Measurements from ENCODE around the gene LDB2. TPM values are rescaled to one million over a fixed set of nuclear protein-coding genes. Genes with fewer than 3 reads are reported as not detected.
"Not testable (repeated sequence)": the region's sequence is repeated elsewhere in the genome, so short reads cannot be mapped to it uniquely, and the experiment has no call there.

Gene LDB2
- total RNA-seq, 2 donors from 2014 or later = not detected

DNA sequence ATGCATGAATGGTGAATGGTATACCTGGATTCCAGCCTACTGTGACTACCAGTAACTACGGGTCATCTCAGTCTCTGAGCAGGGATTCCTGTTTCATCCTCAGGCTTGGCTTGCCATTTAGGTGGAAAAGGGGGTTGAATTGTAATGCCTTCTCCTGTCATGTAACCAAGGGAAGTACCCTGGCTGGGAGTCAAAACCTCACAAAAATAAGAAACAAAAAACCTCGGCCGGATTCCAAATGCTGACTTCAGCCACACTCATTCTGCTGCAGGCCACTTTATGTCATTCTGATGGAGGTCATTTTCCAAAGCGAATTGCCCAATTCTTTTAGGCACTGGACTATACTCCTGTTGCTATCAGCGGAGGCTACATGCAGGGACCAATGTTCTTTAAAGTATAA, 324.7 kb downstream of the LDB2 start:
- no peaks in the 10 kb centered on the region for H3K36me3 Mint-ChIP-seq (ENCODE audit: low read depth)
- H3K27me3 Mint-ChIP-seq = no peaks in the 10 kb centered on the region
- no peak overlapping the region for H3K4me3 Mint-ChIP-seq
- no peak for ATAC-seq (replicated peaks)
- no peak overlapping the region for H3K27ac Mint-ChIP-seq
- H3K9me3 Mint-ChIP-seq = no peaks in the 10 kb centered on the region
- no peaks in the 10 kb centered on the region for H3K4me1 Mint-ChIP-seq

DNA sequence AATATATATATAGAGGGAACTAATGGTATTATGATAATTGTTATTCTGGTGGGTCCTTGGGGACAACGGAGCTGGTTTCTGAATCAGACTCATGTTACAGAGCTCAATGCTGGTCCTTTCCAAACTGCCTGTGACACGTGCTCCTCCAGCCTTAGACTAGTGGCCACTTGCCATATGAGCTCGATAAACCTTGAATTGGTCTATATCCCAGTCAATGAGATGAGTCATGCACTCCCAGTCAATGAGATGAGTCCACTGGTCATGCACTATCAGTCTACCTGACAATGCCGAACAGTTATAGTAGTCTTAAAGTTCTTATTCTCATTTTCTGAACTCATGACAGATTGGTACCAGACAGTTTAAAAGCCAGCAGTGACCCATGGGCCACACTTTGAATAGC, 325.2 kb downstream of the LDB2 start:
- H3K4me1 Mint-ChIP-seq = no peaks in the 10 kb centered on the region
- H3K27ac Mint-ChIP-seq = no peak overlapping the region
- H3K9me3 Mint-ChIP-seq = no peaks in the 10 kb centered on the region
- no peak overlapping the region for H3K4me3 Mint-ChIP-seq
- H3K27me3 Mint-ChIP-seq = no peaks in the 10 kb centered on the region
- ATAC-seq (replicated peaks) = no peak
- H3K36me3 Mint-ChIP-seq (ENCODE audit: low read depth) = no peaks in the 10 kb centered on the region

DNA sequence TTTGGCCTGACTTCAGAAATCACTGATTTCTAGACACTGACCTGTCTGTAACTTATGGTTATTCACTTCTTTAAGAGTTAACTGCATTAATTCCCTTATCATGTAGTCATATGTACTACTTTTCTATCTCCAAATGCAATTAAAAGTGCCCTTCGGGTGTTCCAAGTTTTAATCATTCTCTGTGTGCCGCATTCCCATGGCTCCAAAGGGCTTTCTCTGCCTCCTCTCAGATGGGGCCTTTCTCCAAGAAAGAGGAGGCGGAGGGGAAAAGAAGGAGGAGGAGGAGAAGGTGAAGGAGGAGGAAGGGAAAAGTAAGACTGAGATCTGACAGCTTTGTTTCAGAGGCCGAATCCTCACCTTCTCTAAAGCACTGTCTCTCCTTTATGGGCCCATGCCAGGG, 325.8 kb downstream of the LDB2 start:
- no peaks in the 10 kb centered on the region for H3K27me3 Mint-ChIP-seq
- H3K36me3 Mint-ChIP-seq (ENCODE audit: low read depth) = no peaks in the 10 kb centered on the region
- H3K9me3 Mint-ChIP-seq = no peaks in the 10 kb centered on the region
- H3K4me1 Mint-ChIP-seq = no peaks in the 10 kb centered on the region
- no peak for ATAC-seq (replicated peaks)
- H3K4me3 Mint-ChIP-seq = no peak overlapping the region
- no peak overlapping the region for H3K27ac Mint-ChIP-seq

DNA sequence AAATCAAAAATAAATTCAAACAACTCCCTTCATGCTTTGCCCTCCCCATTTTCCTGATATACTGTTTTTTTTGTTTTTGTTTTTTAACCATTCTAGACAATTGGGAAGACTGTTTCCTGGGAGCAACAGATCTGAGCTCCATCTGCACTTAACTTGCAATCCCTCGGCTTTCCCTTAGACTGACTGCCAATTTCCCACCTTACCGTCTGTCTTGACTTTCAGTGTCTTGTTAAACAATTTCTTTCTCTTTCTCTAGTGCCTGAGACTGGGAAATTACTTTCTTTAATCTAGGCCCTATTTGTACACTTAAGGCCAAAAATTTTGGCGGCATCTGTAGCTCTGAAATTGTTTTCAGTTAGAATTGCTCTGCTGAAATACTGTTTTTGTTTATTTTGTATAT, 326.3 kb downstream of the LDB2 start:
- no peak for ATAC-seq (replicated peaks)
- H3K27me3 Mint-ChIP-seq = no peaks in the 10 kb centered on the region
- H3K36me3 Mint-ChIP-seq (ENCODE audit: low read depth) = no peaks in the 10 kb centered on the region

DNA sequence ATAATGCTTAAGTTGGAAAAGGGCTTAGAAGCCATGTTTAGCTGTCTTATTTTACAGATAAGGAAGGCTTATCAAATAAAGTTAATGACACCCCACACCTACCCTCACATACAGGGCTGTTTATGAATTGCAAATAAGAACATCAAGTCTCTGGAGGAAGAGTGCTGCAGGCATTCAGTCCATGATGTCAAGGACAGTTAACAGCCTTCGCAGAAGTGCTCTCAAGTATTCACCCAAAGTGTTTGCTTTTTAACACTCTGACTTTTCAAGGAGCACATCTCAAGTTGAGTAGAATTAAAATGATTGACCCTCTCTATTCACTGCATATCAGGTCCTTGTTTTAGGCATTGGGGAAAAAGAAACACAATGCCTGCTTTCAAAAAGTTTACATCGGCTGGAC, 328.7 kb downstream of the LDB2 start:
- Mint-ChIP-seq H3K4me3 (no peak overlapping the region), H3K27me3 (no peaks in the 10 kb centered on the region), H3K36me3 (ENCODE audit: low read depth) (no peaks in the 10 kb centered on the region), H3K4me1 (no peaks in the 10 kb centered on the region), H3K9me3 (no peaks in the 10 kb centered on the region), H3K27ac (no peak overlapping the region)
- ATAC-seq (replicated peaks) = no peak

More for the DNA sequence above, 326.3 kb downstream of the LDB2 start:
- Mint-ChIP-seq H3K4me1 (no peaks in the 10 kb centered on the region), H3K9me3 (no peaks in the 10 kb centered on the region), H3K4me3 (no peak overlapping the region), H3K27ac (no peak overlapping the region)

DNA sequence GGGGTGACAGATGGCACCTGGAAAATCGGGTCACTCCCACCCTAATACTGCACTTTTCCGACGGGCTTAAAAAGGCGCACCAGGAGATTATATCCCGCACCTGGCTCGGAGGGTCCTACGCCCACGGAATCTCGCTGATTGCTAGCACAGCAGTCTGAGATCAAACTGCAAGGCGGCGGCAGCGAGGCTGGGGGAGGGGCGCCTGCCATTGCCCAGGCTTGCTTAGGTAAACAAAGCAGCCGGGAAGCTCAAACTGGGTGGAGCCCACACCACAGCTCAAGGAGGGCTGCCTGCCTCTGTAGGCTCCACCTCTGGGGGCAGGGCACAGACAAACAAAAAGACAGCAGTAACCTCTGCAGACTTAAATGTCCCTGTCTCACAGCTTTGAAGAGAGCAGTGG, 341.1 kb downstream of the LDB2 start:
- H3K4me1 Mint-ChIP-seq; ATAC-seq (replicated peaks): not testable (repeated sequence)

DNA sequence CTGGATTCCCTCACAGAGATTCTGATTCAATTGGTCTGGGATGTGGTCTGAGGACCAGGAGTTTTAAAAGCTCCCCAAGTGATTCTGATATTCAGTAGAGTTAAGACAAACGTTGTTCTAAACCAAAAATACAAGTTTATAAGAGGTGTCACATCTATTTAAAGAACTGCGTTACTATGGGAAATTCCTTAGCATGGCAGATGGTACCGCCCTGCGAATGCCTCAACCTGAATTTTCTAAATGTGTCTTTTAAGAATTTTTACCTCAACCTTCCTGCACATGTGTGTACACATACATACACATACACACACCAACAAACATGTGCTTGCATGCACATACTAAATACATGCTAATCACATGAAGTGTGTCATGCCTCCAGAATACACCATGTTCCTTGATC, 343.3 kb downstream of the LDB2 start:
- no peak for ATAC-seq (replicated peaks)
- Mint-ChIP-seq H3K4me1 (no peaks in the 10 kb centered on the region), H3K27ac (no peak overlapping the region), H3K9me3 (peaks cover 10% of the 10 kb centered on the region), H3K4me3 (no peak overlapping the region), H3K36me3 (ENCODE audit: low read depth) (no peaks in the 10 kb centered on the region), H3K27me3 (peaks cover 4% of the 10 kb centered on the region)

More for the DNA sequence above, 341.1 kb downstream of the LDB2 start:
- H3K9me3 Mint-ChIP-seq = peaks cover 10% of the 10 kb centered on the region
- not testable (repeated sequence) for H3K36me3 Mint-ChIP-seq (ENCODE audit: low read depth); H3K27ac Mint-ChIP-seq; H3K4me3 Mint-ChIP-seq; H3K27me3 Mint-ChIP-seq

DNA sequence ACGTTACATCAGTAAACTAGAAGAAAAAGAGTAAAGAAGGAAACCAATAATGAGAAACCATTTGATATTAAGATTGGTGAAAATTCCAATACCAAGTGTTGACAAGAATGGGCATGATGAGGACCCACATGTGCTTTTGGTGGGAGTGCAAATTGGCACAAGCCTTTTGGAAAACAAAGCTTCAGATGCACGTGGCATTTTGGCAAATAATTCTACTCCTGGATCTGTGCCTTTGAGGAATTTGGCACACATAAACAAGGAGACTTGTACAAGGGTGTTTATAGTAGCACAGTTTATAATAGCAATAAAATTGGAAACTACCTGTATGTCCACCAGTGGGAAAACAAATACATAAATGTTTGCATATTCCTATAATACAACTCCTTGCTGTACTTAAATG, 347.9 kb downstream of the LDB2 start:
- Mint-ChIP-seq H3K27ac (no peak overlapping the region), H3K4me1 (no peaks in the 10 kb centered on the region), H3K27me3 (no peaks in the 10 kb centered on the region), H3K4me3 (no peak overlapping the region), H3K9me3 (peaks cover 1% of the 10 kb centered on the region), H3K36me3 (ENCODE audit: low read depth) (no peaks in the 10 kb centered on the region)
- no peak for ATAC-seq (replicated peaks)

DNA sequence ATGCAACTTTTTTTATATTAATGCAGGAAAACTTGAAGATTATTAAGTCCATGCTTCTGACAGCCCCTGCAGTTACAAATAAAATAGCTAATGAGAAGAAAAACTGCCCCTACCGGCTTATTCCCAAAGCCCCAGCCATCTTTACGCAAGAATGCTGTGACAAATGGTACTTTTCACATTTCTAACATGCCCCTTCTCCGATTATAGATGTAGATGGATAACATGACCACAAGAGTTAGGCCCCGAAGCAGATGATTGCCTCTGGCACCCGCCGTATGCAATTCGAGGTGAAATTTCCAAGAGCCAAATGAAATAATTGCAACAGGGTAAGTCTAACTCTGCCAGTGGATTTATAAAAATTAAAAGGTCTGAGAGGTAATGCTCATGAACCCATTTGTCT, 352.8 kb downstream of the LDB2 start:
- H3K27me3 Mint-ChIP-seq = no peaks in the 10 kb centered on the region
- no peak for ATAC-seq (replicated peaks)
- H3K36me3 Mint-ChIP-seq (ENCODE audit: low read depth) = no peaks in the 10 kb centered on the region
- H3K9me3 Mint-ChIP-seq = peaks cover 4% of the 10 kb centered on the region
- H3K4me3 Mint-ChIP-seq = no peak overlapping the region
- H3K4me1 Mint-ChIP-seq = no peaks in the 10 kb centered on the region
- H3K27ac Mint-ChIP-seq = no peak overlapping the region

DNA sequence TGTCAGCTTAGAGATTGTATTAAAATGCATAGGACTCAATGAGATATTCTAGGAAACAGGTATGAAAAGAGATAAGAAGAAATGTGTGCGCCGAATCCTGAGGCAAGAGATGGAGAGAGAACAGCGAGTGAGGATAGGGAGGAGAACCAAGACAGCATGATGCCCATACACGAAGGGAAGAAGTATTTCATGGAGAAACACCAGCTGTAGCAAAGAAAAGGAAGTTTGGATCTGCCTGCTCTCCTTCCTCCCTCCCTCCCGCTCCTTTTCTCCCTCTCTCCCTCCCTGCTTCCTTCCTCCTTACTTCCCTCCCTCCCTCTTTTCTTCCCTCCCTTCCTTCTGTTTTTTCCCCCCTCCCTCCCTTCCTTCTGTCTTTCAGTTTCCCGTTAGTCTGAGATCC, 353.6 kb downstream of the LDB2 start:
- no peaks in the 10 kb centered on the region for H3K4me1 Mint-ChIP-seq
- peaks cover 4% of the 10 kb centered on the region for H3K9me3 Mint-ChIP-seq
- H3K36me3 Mint-ChIP-seq (ENCODE audit: low read depth) = no peaks in the 10 kb centered on the region
- ATAC-seq (replicated peaks) = no peak
- H3K27me3 Mint-ChIP-seq = no peaks in the 10 kb centered on the region
- H3K27ac Mint-ChIP-seq = no peak overlapping the region
- no peak overlapping the region for H3K4me3 Mint-ChIP-seq

DNA sequence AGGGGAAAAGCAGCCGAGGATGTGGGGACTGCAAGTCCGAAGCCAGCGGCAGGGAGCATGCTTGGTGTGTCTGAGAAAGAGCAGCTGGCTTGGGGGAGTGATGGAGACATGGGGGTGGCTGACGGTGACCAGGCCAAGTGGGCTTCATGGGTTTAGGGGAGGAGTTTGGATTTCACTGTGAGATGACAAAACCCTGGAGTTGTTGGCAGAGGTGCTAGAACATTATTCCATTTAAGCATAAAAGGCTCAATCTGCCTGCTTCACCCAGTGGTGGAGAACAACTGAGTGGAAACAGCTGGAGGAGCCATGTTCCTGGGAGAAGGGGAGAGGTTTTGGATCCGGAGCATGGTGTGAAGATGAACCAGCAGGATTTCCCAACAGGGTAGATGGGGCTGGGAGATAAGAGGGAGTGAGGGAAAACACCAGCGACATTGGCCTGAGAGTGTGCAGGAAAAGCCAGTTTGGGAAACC, 354.2 kb downstream of the LDB2 start:
- no peaks in the 10 kb centered on the region for H3K4me1 Mint-ChIP-seq

DNA sequence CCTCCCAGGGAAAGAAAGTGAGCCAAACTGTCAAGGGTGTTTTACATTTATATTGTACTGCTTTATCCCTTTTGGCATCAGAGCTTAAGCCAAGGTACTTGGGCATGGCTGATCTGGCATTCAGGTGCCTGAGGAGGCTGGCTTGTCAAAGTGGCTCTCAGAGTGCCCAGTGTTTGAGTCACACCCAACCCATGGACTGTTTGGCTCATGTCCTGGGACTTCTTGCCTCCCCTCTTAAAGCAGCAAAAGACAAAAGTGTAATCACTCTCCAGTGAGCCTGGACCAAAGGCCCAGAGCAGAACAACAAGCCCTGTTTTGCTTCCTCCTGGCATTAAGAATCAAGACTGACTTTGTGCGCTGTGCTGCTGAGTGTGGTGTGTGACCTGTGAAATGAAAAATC, 360.5 kb downstream of the LDB2 start:
- H3K27ac Mint-ChIP-seq = no peak overlapping the region
- H3K9me3 Mint-ChIP-seq = no peaks in the 10 kb centered on the region

More for the DNA sequence above, 354.2 kb downstream of the LDB2 start:
- ATAC-seq (replicated peaks) = no peak
- Mint-ChIP-seq H3K27me3 (no peaks in the 10 kb centered on the region), H3K9me3 (peaks cover 4% of the 10 kb centered on the region), H3K27ac (no peak overlapping the region), H3K36me3 (ENCODE audit: low read depth) (no peaks in the 10 kb centered on the region), H3K4me3 (no peak overlapping the region)

DNA sequence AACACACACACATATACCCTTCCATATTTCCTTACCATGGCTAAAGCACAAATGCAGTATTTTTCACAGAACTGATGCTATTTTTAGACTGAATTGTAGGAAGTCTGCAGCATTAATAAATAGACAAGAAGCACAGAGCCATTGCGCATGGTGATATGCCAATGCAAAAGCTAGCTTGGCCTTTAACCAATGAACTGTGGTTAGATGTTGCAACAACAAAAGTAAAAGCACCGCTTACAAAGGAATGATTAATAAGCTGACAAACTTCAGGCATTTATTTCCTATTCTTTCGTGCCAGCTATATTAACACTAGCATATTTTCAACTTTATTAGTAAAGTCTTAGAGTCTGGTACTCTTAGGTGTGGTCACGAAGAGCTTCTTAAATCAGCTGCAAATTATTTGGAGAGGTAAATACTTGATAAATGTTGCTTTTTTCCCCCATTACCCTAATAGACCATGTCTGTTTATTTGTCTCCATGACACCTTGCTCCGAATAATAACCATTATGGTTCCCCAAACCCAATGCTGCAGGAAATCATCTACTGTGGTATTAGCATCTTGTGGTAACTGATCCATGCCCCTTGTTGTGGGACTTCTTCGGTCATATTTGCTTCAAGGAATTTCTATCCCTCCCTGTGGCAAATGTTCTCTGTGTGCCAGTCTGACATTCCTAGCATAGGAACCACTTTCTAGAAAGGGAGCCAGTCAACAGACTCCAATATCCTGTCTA, 366.0 kb downstream of the LDB2 start:
- Mint-ChIP-seq H3K27me3 (no peaks in the 10 kb centered on the region), H3K36me3 (ENCODE audit: low read depth) (no peaks in the 10 kb centered on the region), H3K27ac (no peak overlapping the region), H3K4me3 (no peak overlapping the region), H3K4me1 (no peaks in the 10 kb centered on the region), H3K9me3 (no peaks in the 10 kb centered on the region)
- no peak for ATAC-seq (replicated peaks)

More for the DNA sequence above, 360.5 kb downstream of the LDB2 start:
- H3K36me3 Mint-ChIP-seq (ENCODE audit: low read depth) = no peaks in the 10 kb centered on the region
- H3K4me1 Mint-ChIP-seq = no peaks in the 10 kb centered on the region
- H3K27me3 Mint-ChIP-seq = no peaks in the 10 kb centered on the region
- no peak for ATAC-seq (replicated peaks)
- no peak overlapping the region for H3K4me3 Mint-ChIP-seq

DNA sequence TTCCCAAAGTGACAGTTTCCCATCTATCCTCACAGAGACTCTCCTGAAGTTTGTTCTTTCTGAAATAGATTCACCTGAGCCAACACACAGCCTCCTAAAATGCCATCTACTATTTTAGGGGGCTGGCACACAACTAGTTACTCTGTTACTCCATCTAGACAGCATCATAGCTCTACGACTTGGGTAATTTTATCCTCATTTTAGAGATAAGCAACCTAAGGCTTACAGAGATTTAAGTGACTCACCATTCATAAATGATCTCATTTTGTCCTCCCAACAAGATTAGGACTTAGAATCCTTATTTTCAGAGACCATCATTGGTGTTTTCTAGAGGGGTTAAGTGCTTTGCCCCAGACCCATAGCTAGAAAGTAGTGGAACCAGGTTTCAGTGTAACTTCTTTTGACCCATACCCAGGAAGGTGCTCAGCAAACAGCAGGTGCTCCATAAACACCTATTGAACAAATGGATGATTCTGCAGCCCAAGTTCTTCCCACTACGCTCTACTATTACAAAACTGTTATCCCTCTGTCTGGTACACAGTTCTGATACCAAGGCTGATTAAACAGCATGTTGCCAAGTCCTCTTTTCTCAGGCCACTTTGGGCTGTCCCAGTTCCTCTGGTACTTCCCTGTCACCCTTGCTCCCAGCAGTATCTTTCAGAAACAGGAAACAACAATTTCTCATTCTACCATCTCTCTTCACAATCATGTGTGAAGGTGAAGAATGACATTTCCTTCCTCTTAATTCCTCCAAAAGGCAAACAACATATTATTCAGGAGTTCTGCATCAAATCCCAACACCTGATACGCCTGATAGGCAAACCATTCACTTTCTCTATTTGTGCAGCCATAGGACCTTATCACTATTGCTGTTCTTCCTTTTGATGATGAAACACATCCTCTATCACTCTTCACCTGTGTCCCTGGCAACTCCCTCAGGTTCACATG, 367.5 kb downstream of the LDB2 start:
- H3K27ac Mint-ChIP-seq = no peak overlapping the region
- no peaks in the 10 kb centered on the region for H3K9me3 Mint-ChIP-seq
- H3K4me3 Mint-ChIP-seq = no peak overlapping the region
- H3K27me3 Mint-ChIP-seq = no peaks in the 10 kb centered on the region
- ATAC-seq (replicated peaks) = no peak
- H3K4me1 Mint-ChIP-seq = no peaks in the 10 kb centered on the region
- no peaks in the 10 kb centered on the region for H3K36me3 Mint-ChIP-seq (ENCODE audit: low read depth)

All from activated T-helper 17 cell treated with anti-CD3 and anti-CD28 coated beads, Interleukin-2, amount 50 U/mL, for 72 hours (primary cell).